ENCODE data around the gene AGBL1.

Gene AGBL1

DNA sequence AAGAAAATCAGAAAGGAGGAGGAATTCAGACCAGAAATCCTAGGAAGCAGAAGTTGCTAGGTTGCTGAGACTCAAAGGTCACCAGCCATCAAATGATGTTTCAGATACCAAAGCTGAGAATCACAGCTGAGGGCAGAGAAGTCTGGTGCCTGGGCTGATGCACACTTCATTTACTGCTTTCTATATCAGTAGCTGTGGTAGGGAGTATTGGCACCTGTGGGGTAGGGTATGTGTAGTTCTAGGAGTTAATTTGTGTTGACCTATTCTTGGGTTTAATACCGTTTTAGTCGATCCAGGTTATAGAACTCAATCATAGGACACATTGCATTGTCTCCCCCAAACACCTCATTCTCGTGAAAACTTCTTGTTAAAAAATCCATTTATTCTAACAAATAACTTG lies 529.6 kb downstream of the AGBL1 start:
- FAIRE-seq, result no peak

DNA sequence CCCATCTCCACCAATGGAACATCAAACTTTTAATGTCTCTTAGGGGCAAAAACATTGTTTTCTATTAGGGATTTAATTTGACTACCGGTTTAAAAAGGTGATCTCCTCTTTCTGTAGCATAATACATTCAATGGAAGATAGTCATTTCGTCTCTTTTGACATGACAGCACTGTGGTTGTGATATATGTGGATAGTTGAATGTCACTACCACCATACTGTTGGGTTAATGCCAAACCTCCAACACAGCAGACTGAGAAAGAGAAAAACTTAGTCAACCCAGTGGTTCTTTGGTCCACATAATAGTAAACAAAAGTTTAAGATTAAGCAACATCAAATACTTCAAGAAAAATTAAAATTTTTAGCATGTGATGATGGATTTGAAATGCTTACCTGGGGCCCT lies 530.4 kb downstream of the AGBL1 start:
- FAIRE-seq, result no peak

DNA sequence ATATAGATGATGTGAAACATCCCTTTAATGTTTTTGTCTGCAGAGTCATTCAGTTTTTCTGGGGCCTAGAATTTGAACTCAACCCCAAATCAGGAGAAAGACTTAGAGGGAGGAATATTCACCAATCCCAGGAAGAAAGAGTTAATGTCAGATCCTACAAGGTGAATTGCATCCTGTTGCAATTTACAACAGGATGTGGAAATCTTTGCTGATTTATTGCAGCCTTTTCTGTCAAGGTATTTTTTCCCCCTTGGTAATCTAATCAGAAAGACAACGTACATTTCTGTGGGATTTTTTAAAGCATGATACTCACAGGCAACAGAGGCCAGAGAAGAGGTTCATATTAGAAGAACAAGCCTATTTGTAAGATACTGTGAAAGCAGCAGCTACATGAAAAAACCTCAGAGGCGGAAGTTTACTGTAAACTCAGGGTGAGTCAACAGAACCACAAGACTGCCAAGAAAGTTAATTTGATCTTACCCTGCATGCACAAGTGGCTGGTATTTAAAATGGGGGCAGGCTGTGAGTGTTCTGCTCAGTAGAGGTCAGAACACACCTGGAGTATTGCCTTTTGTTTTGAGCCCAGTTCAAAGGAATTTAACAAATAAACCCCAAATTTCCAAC lies 531.9 kb downstream of the AGBL1 start:
- no peak for FAIRE-seq

DNA sequence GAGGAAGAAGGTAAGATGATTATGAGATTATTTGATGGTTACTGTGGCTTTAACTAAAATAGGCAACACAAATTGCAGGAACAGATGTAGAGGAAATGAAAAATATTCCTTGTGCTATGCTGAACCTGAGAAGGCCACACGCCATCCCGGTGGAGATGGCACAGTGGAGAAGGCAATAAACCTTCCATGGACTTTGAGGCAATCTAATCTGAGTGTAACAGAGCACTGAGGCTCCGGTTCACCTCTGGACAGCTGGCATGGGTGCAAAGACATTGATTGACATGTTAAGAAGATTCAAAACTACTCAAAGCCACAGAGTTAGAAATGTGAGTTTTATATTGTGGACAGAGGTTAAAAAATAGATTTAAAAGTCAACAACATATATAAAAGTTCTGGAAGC lies 535.7 kb downstream of the AGBL1 start:
- no peak for FAIRE-seq

DNA sequence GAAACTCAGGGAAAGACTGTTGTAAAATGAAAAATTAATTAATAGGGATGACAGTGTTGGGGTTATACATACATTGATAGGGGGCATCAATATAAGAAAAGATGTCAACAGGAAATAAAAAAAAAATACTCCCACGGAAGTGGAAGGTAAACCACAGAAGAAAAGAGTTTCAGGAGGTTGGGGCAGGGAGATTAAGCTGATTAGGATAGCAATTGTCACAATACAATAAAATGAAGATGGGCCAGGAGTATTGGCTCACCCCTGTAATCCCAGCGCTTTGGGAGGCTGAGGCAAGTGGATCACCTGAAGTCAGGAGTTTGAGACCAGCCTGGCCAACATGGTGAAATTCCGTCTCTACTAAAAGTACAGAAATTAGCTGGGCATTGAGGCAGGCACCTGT lies 536.1 kb downstream of the AGBL1 start:
- FAIRE-seq, result no peak

DNA sequence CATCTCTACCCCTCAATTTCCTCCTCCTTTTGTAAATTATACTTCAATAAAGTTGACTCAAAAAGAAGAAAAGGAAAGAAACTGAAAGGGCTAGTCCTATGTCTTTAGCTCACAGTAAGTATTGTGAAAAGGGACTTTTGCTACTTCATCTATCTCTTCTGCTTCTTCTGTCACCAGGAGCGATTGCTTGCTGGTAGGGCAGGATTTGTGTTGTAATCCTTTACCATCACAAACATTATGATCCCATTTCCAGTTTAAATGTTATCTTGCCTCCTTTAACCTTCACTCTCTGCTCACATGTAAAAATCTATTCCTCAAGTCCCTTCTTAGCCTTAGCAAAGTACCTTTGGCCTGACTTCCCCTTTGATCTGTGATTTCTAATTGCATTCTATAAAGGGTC lies 537.1 kb downstream of the AGBL1 start:
- no peak for FAIRE-seq

DNA sequence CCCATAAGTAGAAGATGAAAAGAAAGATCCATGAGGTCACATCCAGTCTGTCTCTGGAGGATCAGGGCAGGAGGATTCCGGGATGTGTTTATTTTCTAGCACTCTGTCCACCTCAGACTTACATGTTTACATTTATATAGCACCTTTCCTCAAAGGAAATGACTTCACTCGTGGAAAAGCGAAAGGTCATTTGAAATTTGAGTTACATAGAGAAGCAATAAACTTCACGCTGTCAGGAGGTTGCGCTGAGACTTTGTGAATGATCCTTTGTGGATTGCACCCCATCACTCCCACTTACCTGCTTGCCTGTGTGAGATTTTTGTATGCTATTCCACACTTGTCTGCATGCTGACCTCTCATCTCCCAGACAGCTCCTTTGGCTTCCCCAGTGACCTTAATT lies 540.5 kb downstream of the AGBL1 start:
- FAIRE-seq, result no peak

DNA sequence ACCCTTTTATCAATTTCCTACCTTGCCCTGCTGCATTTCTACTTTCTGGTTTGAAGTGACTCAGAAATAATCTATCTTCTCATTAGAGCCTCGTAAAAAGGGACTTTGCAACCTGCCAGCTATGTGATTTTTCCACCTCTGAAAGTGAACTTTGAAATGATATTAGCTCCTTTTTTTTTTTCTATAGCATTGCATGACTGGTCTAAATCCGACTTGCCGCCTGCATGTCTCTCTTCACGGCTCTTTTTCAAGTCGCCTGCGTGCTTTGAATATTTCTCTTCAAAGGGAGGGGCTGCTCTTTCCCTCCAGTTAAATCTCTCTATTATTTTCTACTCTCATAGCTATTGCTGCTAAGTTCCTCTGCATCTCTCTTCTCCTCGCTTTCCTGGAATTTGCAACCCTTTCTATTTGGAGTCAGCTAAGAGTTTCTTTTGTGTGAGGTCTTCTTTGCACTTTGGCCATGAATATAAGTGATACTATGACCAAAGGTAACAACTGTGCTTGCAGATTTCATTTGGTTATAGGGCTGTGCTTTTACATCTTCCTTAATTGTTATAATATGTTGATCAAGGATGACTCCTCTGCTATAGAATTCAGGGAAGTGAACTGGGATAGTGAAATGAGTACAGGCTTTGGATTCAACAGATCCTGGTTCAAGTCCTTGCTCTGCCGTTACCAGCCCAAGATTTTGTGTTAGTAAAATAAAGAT lies 541.1 kb downstream of the AGBL1 start:
- FAIRE-seq, result no peak

DNA sequence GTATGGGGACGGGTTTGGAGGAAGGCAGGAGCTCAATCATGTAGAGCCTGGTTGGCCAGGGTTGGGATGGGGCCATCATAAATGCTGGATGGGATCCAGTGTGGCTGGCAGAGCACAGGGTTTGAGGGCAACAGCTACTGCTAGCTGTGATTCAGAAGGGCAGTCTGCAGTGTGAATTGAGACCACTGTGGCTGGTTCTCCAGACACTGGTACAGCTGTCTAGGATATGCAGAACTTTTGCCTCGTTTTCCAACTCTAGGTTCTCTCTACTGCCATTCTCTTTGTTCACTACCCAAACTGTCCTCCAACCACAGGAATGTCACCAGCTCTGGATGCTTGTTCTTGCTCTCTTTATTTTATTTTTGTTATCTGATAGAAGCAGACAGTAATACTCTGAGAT lies 543.6 kb downstream of the AGBL1 start:
- no peak for FAIRE-seq

DNA sequence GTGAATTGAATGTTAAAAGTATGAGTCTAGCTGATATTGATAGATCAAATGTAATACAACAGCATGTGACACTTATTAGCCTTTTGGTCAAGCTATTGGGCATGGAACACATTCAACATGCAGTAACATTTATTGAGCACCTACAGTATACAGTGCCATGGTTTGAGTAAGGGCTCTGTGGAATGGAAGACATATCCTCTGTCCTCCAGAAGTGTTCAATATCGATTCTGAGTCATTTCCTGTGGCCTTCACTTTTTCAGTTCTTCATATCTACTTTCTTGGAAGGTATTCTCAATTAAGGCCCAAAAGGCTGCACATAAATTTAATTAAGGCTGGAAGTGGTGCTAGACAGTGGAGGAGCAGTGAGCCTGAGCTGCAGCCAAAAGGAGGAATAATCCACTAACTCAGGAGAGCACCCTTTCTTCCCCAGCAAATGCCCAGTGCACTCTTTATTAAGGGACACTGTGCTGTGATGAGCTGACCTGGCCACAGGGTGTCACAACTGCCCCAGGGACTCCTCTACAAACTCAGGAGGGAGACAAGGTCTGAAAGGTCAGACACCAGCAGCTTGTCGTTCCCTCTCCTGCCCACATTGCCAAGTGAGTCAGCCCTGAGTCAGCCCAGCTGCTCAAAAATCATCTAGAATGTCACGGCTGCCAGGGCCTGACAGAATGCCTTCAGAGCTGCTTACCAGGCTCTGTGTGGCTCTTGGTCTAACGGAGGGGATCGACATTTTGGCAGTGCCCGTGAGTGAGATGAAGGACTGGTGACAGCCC lies 544.8 kb downstream of the AGBL1 start:
- no peak for FAIRE-seq

DNA sequence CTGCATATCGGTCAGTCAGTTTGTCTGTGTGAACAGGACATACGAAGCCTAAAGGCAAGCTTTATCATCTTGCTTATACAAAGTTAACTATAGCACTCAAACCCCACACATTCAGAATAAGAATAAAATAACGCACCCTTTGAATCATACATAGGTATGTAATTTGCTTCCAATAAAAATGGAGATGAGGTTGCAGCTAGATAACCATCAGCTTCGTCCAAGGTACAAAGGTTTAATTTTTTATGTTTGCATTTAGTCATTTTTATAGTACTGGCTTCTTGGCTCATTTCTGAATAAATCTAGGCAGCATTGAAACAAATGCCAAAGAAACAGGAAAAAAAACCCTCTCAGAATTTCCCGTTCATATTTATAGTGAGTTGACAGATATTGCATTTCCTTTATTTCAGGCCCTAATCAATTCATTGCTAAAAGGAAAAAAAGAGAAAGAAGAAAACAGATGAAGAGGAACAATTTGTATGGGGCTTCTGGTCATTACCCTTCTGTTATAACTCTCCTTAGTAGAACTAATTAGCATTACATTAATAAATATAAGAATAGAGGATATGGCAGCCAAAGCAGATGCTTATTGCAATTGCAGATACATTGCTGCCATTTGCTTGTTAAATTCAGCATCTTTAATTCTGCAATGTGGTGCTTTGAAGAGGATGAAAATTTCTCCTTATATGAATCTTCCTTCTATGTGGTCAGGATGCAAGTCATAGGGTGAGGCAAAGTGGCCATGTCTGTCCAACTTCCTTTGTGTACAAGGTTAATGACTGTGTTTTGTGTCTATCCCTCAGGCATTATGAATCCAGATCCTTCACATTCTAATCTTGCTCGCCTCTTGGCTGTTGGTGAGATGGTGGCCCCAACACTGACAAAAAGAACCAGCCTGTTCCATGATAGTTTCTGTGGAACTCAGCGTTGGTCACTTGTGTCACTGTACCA lies 550.0 kb downstream of the AGBL1 start:
- FAIRE-seq, result no peak

DNA sequence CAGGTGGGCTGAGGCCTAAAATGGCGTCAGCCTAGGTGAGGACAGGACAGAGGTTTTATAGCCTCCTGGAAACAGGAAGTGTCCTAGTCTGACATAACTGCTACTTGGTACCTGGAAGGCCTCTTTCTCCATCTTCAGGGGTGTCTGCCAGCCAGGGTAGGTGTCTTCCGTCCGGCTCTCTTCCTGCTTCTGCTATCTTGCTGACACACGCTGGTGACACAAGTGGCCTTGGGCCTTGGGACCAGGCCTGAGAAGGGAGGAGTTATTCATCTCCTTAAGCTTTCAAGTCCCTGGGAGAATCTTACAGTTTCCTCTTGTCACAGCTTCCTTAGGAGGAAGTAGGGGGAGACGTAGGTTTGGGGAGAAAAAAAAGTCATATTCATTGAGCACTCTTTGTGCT lies 551.3 kb downstream of the AGBL1 start:
- FAIRE-seq, result no peak

DNA sequence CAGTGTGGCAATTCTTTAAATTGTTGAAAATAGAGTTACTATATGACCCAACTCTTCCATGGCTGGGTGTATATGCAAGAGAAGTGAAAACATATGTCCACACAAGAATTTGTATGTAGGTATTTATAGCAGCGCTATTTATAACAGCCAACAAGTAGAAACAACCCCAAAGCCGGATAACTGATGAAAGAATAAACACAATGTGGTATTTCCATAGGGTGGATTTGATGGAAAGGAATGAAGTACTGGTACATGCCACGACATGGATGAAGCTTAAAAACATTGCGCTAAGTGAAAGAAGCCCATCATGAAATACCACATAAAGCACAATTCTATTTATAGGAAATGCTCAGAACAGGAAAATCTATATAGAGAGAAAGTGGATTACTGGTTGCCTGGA lies 554.5 kb downstream of the AGBL1 start:
- FAIRE-seq, result no peak

DNA sequence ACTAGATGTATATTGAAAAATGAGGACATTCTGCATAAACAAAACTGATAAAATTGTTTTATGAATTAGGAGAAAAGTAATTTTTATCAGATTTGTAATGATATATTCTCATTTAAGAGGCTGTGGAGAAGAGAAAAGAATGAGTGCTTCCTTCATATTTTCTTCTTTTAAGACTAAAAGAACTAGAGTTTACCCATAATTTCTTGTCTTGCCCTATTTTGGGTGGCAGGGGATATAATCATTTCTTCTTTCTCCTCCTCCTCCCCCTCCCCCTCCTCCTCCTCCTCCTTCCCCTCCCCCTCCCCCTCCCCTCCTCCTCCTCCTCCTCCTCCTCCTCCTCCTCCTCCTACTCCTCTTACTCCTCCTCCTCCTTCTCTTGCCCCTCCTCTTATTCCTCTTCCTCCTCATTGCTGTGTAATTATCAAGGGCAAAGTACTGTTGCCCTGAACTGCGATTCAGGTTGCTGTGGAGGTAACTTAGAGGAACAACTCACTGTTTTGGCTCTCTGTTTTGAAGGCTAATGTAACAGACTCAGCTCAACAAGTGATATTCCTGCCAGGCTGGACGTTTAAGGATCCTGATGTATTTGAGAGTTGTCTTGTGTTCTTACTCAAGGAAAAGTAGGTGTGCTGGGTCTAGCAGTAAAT lies 555.4 kb downstream of the AGBL1 start:
- no peak for FAIRE-seq

DNA sequence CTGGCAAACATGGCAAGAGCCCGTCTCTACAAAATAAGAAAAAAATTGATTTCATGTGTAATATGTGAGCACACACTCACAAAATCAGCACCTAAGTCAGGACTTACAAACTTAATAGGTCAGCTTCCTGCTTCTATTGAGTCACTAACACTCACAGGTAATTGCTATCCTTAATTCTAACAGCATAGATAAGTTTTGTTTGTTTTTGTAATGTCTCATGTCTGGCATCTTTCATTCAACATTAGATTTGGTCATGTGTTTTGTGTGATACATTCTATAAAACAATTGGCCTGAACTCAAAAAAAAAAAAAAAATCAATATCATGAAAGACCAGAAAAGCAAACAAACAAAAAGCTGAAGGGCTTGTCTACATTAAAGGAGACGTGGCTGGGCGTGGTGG lies 564.7 kb downstream of the AGBL1 start:
- no peak for FAIRE-seq

DNA sequence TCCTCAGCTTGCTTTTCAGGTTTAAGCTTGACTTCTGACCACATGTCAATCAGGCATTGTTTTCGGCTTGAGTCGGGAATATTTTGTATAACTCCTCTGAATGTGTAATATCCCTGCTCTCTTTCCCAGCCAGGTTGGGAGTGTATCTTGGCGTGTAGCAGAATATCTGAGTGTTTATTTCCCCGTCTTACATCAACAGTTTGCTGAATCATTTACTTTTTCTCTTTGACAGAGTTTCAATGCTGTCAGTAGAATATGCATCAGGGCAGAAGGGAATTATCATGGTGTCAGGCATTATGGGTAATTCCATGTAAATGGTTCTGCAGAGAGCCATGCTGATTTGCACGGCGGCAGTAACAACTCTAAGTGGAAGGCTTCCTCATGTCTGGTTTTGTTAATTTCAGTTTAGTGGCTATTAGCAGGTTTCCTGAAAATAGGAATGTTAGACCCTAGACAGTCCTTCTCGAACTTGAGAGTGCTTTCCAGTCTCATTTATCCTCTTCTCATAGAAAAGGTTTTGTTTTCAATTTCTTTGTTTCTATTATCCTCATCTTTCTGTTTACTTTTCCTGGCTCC lies 566.3 kb downstream of the AGBL1 start:
- no peak for FAIRE-seq

DNA sequence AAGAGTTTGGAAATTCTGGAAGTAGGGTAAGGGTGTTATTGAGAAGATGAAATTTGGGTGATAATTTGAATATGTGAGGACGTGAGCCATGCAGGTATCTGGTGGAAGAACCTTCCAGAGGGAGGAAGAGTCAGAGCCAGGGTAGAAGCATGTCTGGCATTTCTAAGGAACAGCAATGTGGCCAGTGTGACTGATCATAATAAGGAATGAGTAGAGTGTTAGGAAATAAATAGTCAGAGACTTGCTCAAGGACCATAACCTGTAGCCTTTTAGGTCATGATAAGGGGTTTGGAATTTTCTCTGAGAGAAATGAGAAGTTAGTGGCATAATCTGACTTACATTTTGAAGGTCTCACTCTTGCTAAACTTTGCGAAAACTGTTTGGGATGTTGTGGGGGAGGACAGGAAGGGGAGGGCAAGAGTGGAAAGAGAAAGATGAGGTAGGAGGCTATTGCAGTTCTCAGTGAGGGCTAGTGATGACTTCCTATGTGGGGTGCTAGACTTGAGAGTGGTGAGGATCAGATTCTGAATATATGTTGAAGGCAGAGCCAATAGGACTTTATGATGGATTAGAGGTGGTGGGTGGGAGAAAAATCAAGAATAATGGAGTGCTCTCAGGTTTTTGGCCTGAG lies 568.3 kb downstream of the AGBL1 start:
- no peak for FAIRE-seq

DNA sequence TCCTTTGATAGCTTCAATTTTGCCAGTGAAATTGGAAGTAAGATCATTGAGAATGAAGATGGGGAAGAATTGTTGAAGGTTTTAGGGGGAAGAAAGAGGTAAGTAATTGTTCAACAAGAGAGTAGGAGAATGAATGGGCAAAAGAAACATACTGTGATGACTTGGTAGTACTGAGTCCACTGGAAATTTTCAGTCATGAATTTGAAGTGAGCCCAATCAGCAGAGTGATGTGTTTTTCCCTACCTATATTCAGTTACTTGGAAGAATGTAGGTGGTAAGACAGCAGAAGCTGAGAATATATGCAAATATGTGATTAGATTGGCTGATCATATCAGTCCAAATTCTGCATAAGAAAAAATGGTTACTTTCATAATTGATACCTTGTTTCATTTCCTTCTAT lies 569.6 kb downstream of the AGBL1 start:
- FAIRE-seq, result no peak

DNA sequence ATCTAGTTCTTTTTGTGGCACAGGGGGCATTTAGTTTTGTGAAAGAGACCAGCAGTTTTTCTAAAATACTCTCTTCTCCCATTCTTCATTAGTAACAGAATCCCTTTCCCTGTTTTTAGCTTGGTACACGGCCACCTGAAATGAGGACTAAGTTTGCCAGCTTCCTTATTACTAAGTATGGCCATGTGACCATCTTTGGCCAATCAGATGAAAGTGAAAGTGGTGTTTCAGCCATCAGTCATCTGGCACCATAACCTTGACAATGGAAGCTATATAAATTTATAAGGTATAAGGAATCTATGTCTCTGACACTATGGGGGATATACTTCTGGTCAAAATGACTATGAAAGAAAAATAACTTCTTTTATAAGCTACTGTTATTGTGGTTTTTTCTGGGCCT lies 570.4 kb downstream of the AGBL1 start:
- FAIRE-seq, result no peak

DNA sequence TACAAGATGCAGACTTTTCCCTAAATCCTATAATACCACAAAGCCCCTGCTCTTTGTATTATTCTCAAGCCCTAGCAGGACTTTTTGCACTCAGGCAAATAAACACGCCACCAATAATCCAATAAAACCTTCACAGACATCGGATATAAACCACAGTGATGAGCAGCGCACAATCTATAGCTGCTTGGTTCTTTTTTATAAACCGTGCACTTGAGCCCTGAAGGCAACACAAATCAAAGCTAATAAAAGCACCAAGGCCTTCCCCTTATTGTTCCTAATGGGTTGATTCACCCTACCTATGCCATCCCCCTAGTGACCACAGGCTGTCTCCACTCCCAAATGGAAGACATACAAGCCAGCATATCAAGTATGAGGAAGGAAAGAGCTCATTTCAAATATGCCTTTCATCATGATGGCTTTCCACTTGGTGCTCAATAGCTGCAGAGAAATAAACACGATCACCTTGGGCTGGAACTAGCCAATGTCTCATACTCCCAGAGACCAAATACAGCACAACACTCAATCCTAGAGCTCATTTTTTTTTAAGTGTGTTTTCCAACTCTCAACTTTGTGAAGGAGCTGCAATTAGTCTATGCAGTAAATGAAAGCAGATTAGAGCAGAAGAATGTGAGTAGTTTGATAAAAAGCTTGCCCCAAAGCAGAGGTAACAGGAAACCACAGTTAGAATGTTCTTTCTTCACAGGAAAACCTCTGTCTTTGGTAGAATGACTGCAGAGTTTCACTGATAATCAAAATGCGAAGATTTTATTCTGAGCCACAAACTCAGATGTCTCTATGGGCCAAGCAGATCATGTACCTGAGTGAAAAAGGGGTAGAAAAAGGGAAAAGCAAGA lies 573.9 kb downstream of the AGBL1 start:
- no peak for FAIRE-seq

DNA sequence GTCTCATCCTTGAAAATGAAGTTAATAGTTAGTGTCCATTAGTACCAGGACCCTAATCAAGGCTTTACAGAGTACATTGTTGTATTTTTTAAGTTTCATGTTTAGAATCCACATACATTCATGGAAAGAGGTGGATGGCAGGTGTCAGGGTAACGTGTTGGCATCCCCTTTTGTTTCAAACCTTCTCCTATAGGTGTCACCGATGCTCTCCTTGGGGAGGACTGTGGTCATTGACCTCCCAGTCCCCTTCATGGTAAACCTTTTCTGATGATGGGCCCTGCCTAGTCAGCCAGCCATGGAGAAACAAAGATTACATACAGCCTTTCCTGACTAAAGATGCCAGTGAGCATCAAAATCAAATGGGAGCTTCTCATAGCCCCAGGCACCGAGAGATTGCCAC lies 574.8 kb downstream of the AGBL1 start:
- no peak for FAIRE-seq

All from A204.1 (cell line).